Aorta (tissue), 5 donors: ENCODE measurements around the gene ANKEF1. TPM values are rescaled to one million over a fixed set of nuclear protein-coding genes. Genes with fewer than 3 reads are reported as not detected.

ENCODE experiments used
- ATAC-seq: fragments of 200-7000 bp; cut with Tn5 transposase; one replicate; pipeline ENCODE4 v1.9.1; 2022; ENCODE audit warnings: moderate library complexity; ENCODE audit not compliant: low FRiP score
- DNase-seq, 2 donors: peaks; one replicate each; pipeline ENCODE4 v3.0.0-alpha.2; 2020
- H3K27ac ChIP-seq, 2 donors: one replicate each; pipeline ENCODE4 v1.5.1; 2013; ENCODE audit warnings: low read length in 2 of 2, mild to moderate bottlenecking in 2 of 2, moderate library complexity in 2 of 2, control low read depth in 1 of 2, inconsistent platforms in 1 of 2, low read depth in 1 of 2
- H3K27me3 ChIP-seq, 2 donors: one replicate each; pipeline ENCODE4 v1.6.1; 2013; ENCODE audit warnings: control low read depth in 1 of 2, low read length in 1 of 2, mild to moderate bottlenecking in 1 of 2, moderate library complexity in 1 of 2; ENCODE audit not compliant: insufficient read depth in 2 of 2, control insufficient read depth in 1 of 2
- H3K36me3 ChIP-seq, 2 donors: one replicate each; pipeline ENCODE4 v1.6.1; 2013; ENCODE audit warnings: control low read depth in 1 of 2, low read length in 1 of 2, mild to moderate bottlenecking in 1 of 2; ENCODE audit not compliant: insufficient read depth in 2 of 2, control insufficient read depth in 1 of 2
- H3K4me1 ChIP-seq, 2 donors: one replicate each; pipeline ENCODE4 v1.6.1; 2013; ENCODE audit warnings: low read length in 2 of 2, control low read depth in 1 of 2, mild to moderate bottlenecking in 1 of 2, moderate library complexity in 1 of 2; ENCODE audit not compliant: insufficient read depth in 2 of 2, control insufficient read depth in 1 of 2
- H3K4me3 ChIP-seq, 2 donors: one replicate each; pipeline ENCODE4 v1.5.1; 2013; ENCODE audit warnings: low read length in 2 of 2, control low read depth in 1 of 2, mild to moderate bottlenecking in 1 of 2
- H3K9me3 ChIP-seq: one replicate; pipeline ENCODE4 v1.6.1; 2013; ENCODE audit warnings: mild to moderate bottlenecking, low read length; ENCODE audit not compliant: control insufficient read depth
- WGBS, 2 donors: extraction: QIAGEN DNeasy Blood & Tissue Kit; methylation state at CpG; one replicate each; pipeline ENCODE4 v1.1.7; 2013; 5-methylcytosine and 5-hydroxymethylcytosine counted together
- intact Hi-C, 2 donors: fragments of 100-400 bp; cut with DNase I; formaldehyde crosslinking; loops; one replicate each; pipeline versions ENCODE4 v1.14.2 to v1.15.0; 2022
- long read RNA-seq, 2 donors: library from polyadenylated mRNA; unstranded; transcript quantifications; one replicate each; pipeline ENCODE4 v2.0.0, GENCODE V29; 2020 to 2021
- polyA plus RNA-seq, 2 donors: library from polyadenylated mRNA; stranded (reverse); fragments of 200-250 nt; gene quantifications; one replicate each; pipeline ENCODE4 v1.2.3, GENCODE V29; 2013
- total RNA-seq, 2 donors: library from RNA; stranded (reverse); fragmentation: NEBNext Ultra II Directional; extraction: Animal tissue kit (Norgen Biotek cat#: 25700); gene quantifications; one replicate each; pipeline ENCODE4 v1.2.1, GENCODE V29; 2021
- donor health status: healthy with polysubstance abuse.
- donor health status: Bipolar disorder and iron deficiency.
- donor health status: DM: no; HTN: no; CAD: no.
- donor health status: DM: no; HTN: no; CAD: no.
- donor health status: DM: yes; HTN: yes; CAD: no.

The ANKEF1 gene
- total RNA-seq (1 to 10 TPM; 1.5 to 2.3 TPM), polyA plus RNA-seq (under 1 TPM in 1 of 2 donors, not detected in 1; 0.50 TPM)
- long read RNA-seq, donor 1, partial matches to known transcripts = 6 of 6 reads
- long read RNA-seq, donor 1, other reads (novel, unspliced or antisense) = 0 of 6 reads
- long read RNA-seq, donor 2, partial matches to known transcripts = 3 of 3 reads
- long read RNA-seq, donor 2, other reads (novel, unspliced or antisense) = 0 of 3 reads

GRCh38 chr20:10034717-10035571, at the start of gene ANKEF1:
TSS of gene ANKEF1 (plus strand) at chr20:10034987. CDS start at chr20:10038302, 3,315 bp downstream.
- ATAC-seq (peak; percentile 94), DNase-seq (peak; percentile 76 to 89)
- Histone ChIP-seq H3K36me3 (no peaks in the 10 kb centered on the region), H3K4me1 (no peaks in the 10 kb centered on the region), H3K27ac (no peak within 1 kb of the TSS), H3K27me3 (no peaks in the 10 kb centered on the region), H3K4me3 (peak within 1 kb of the TSS; percentile 11 to 37), H3K9me3 (no peaks in the 10 kb centered on the region)
- intact Hi-C loops = loop anchor here in 1 of 2 donors (5.0 kb wide), 1 partner anchor 53 kb away; no protein-coding TSS in a partner anchor
- 4% methylated on average over 57 to 65 of the region's 65 CpGs for WGBS, 2 donors

GRCh38 chr20:9985281-9985680, 49.5 kb upstream of the ANKEF1 start:
- ATAC-seq = no peak
- intact Hi-C loops = loop anchor here in 1 of 2 donors (10.0 kb wide), 1 partner anchor 230 kb away; the partner anchor contains the start of gene SNAP25
- no peaks in the 10 kb centered on the region for H3K4me1 ChIP-seq

GRCh38 chr20:9985773-9986172, 49.0 kb upstream of the ANKEF1 start:
- Histone ChIP-seq H3K4me1 (no peaks in the 10 kb centered on the region), H3K27me3 (no peaks in the 10 kb centered on the region), H3K27ac (no peak overlapping the region), H3K9me3 (no peaks in the 10 kb centered on the region), H3K4me3 (no peak overlapping the region), H3K36me3 (no peaks in the 10 kb centered on the region)
- DNase-seq = no peak
- ATAC-seq = no peak
- intact Hi-C loops = loop anchor here in 1 of 2 donors (10.0 kb wide), 1 partner anchor 229 kb away; the partner anchor contains the start of gene SNAP25
- WGBS, 2 donors = 60 to 66% methylated on average over 2 of the region's 2 CpGs

More at GRCh38 chr20:9985281-9985680, 49.5 kb upstream of the ANKEF1 start:
- Histone ChIP-seq H3K9me3 (no peaks in the 10 kb centered on the region), H3K4me3 (no peak overlapping the region), H3K27me3 (no peaks in the 10 kb centered on the region), H3K27ac (no peak overlapping the region), H3K36me3 (no peaks in the 10 kb centered on the region)
- no peak for DNase-seq

- H3K36me3 ChIP-seq = no peaks in the 10 kb centered on the region
- no peak overlapping the region for H3K4me3 ChIP-seq
- intact Hi-C loops = loop anchor here in 1 of 2 donors (10.0 kb wide), 1 partner anchor 226 kb away; the partner anchor contains the start of gene SNAP25
- no peaks in the 10 kb centered on the region for H3K4me1 ChIP-seq
- peak; percentile 65 for ATAC-seq
- no peaks in the 10 kb centered on the region for H3K27me3 ChIP-seq
- H3K27ac ChIP-seq = no peak overlapping the region
- H3K9me3 ChIP-seq = no peaks in the 10 kb centered on the region
- WGBS, 2 donors = 1 to 3% methylated on average over 1 of the region's 1 CpG
- no peak for DNase-seq
Measured at GRCh38 chr20:9989066-9989724, 45.6 kb upstream of the ANKEF1 start.

GRCh38 chr20:9993137-9993536, 41.6 kb upstream of the ANKEF1 start:
- DNase-seq (no peak), ATAC-seq (no peak)
- Histone ChIP-seq H3K36me3 (no peaks in the 10 kb centered on the region), H3K4me1 (no peaks in the 10 kb centered on the region), H3K4me3 (no peak overlapping the region), H3K27me3 (no peaks in the 10 kb centered on the region), H3K27ac (no peak overlapping the region), H3K9me3 (no peaks in the 10 kb centered on the region)
- WGBS, 2 donors = 90 to 93% methylated on average over 4 of the region's 4 CpGs
- intact Hi-C loops = no loop called here

- DNase-seq = no peak
- no peaks in the 10 kb centered on the region for H3K27me3 ChIP-seq
- intact Hi-C loops = no loop called here
- no peak overlapping the region for H3K27ac ChIP-seq
- no peaks in the 10 kb centered on the region for H3K9me3 ChIP-seq
- ATAC-seq = no peak
- H3K4me3 ChIP-seq = no peak overlapping the region
- no peaks in the 10 kb centered on the region for H3K36me3 ChIP-seq
- H3K4me1 ChIP-seq = no peaks in the 10 kb centered on the region
Measured at GRCh38 chr20:9994676-9995075, 40.1 kb upstream of the ANKEF1 start.

GRCh38 chr20:9995510-9996272, 39.1 kb upstream of the ANKEF1 start:
- Histone ChIP-seq H3K4me1 (no peaks in the 10 kb centered on the region), H3K9me3 (no peaks in the 10 kb centered on the region), H3K36me3 (no peaks in the 10 kb centered on the region), H3K27me3 (no peaks in the 10 kb centered on the region), H3K4me3 (no peak overlapping the region), H3K27ac (no peak overlapping the region)
- ATAC-seq (no peak), DNase-seq (no peak)
- WGBS, 2 donors = 18 to 23% methylated on average over 3 of the region's 3 CpGs
- intact Hi-C loops = no loop called here

- Histone ChIP-seq H3K27ac (no peak overlapping the region), H3K4me1 (no peaks in the 10 kb centered on the region), H3K4me3 (no peak overlapping the region), H3K9me3 (no peaks in the 10 kb centered on the region), H3K36me3 (no peaks in the 10 kb centered on the region), H3K27me3 (no peaks in the 10 kb centered on the region)
- ATAC-seq = no peak
- DNase-seq = no peak
- intact Hi-C loops = no loop called here
- WGBS, 2 donors = 93 to 94% methylated on average over 1 of the region's 1 CpG
Measured at GRCh38 chr20:9996944-9997343, 37.8 kb upstream of the ANKEF1 start.
